CD4-positive, alpha-beta T cell treated with Interferon gamma for 1 hour (primary cell): Measurements from ENCODE around the gene CNPPD1.
A peak's percentile ranks its signal among the peaks of the same experiment; 100 is the strongest.

Experiments
- DNase-seq: peaks from one replicate; pipeline ENCODE4 v3.0.0-alpha.2; 2020

Gene CNPPD1

GRCh38 chr2:219176818-219177551, at the start of gene CNPPD1:
TSS of gene CNPPD1 (minus strand) at chr2:219176925. CDS start at chr2:219176828, 97 bp downstream.
- DNase-seq = peak; percentile 88

GRCh38 chr2:219225350-219225749, 48.6 kb upstream of the CNPPD1 start:
- no peak for DNase-seq

- no peak for DNase-seq
Measured at GRCh38 chr2:219223831-219224610, 47.3 kb upstream of the CNPPD1 start.

- DNase-seq = no peak
Measured at GRCh38 chr2:219221957-219222518, 45.3 kb upstream of the CNPPD1 start.

GRCh38 chr2:219220652-219221402, 44.1 kb upstream of the CNPPD1 start:
- DNase-seq = no peak

- DNase-seq = no peak
Measured at GRCh38 chr2:219219784-219220532, 43.2 kb upstream of the CNPPD1 start.

- peak; percentile 87 for DNase-seq
Measured at GRCh38 chr2:219218732-219219701, 42.3 kb upstream of the CNPPD1 start, which contains the start of gene ABCB6. TSS of gene ABCB6 (minus strand) at chr2:219218958. CDS start at chr2:219218673, 285 bp downstream.

- DNase-seq = peak; percentile 8
Measured at GRCh38 chr2:219218217-219218731, 41.5 kb upstream of the CNPPD1 start.

- no peak for DNase-seq
Measured at GRCh38 chr2:219216535-219216915, 39.8 kb upstream of the CNPPD1 start.

GRCh38 chr2:219215871-219216534, 39.3 kb upstream of the CNPPD1 start:
- DNase-seq = no peak

GRCh38 chr2:219214786-219215185, 38.1 kb upstream of the CNPPD1 start:
- no peak for DNase-seq

- no peak for DNase-seq
Measured at GRCh38 chr2:219214141-219214540, 37.4 kb upstream of the CNPPD1 start.

GRCh38 chr2:219213486-219214071, 36.9 kb upstream of the CNPPD1 start:
- DNase-seq = no peak

GRCh38 chr2:219213026-219213415, 36.3 kb upstream of the CNPPD1 start:
- no peak for DNase-seq

GRCh38 chr2:219210886-219211362, 34.2 kb upstream of the CNPPD1 start:
- no peak for DNase-seq

GRCh38 chr2:219210196-219210885, 33.6 kb upstream of the CNPPD1 start:
- no peak for DNase-seq

GRCh38 chr2:219209236-219210195, 32.8 kb upstream of the CNPPD1 start:
- no peak for DNase-seq
